ENCODE data around the gene ZBTB7C. TPM values are rescaled to one million over a fixed set of nuclear protein-coding genes. Genes with fewer than 3 reads are reported as not detected.

The ZBTB7C gene
- total and polyA plus RNA-seq, 9 donors: 1.5 to 26.6 (median 15.7) TPM

DNA sequence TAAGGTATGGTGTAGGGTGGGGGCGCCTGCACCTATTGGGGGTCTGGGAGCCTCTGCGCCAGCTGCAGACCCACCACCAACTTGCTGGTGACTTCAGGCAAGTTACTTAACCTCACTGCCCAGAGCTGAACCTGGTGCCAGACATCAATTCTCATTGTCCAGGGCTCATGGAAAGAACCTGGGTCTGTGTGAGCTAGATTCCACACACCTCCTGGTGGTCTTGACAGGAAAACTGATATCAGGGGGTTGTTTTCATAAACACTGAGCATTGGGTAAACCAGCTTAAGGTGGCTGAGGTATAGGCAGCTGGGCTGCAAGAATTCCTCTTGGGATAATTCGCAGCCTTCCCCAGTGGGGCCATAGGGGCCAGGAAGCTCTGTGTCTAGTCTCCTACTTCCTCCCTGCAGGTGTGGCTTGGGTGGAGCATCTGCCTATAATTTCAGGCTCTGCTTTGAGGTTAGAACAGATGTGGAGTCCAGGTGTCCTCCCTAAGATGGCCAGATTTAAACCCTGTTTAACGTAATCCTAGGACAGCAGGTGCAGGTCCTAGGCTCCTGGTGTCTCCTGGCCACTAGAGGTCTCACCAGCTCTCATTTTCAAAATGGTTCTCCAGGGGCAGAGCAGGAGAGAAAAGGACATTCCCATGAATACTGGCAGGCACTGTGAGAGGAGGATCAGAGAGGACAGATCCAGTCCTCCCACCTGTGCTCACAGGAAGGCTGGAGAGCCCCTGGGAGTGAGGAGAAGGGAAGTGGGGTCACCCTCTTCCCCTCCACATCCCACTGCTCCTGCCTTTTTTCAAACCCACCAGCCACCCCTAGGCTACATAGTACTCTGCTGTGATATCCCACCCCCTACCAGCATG is 378.3 kb downstream of the ZBTB7C start:
- Histone ChIP-seq H3K9me3 (no peaks in the 10 kb centered on the region), H3K27ac (no peak overlapping the region), H3K27me3 (no peaks in the 10 kb centered on the region), H3K4me3 (no peak overlapping the region), H3K36me3 (no peaks in the 10 kb centered on the region), H3K4me1 (ENCODE audit: insufficient read depth) (peaks cover 4% of the 10 kb centered on the region)
- no peak for TF ChIP-seq POLR2A (IDR thresholded peaks at IDR 0.05)
- TF ChIP-seq, protein P1, sequence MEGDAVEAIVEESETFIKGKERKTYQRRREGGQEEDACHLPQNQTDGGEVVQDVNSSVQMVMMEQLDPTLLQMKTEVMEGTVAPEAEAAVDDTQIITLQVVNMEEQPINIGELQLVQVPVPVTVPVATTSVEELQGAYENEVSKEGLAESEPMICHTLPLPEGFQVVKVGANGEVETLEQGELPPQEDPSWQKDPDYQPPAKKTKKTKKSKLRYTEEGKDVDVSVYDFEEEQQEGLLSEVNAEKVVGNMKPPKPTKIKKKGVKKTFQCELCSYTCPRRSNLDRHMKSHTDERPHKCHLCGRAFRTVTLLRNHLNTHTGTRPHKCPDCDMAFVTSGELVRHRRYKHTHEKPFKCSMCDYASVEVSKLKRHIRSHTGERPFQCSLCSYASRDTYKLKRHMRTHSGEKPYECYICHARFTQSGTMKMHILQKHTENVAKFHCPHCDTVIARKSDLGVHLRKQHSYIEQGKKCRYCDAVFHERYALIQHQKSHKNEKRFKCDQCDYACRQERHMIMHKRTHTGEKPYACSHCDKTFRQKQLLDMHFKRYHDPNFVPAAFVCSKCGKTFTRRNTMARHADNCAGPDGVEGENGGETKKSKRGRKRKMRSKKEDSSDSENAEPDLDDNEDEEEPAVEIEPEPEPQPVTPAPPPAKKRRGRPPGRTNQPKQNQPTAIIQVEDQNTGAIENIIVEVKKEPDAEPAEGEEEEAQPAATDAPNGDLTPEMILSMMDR (IDR thresholded peaks at IDR 0.05): peak; percentile 52 to 66 (median 66)
- no peak for TF ChIP-seq EP300 (IDR thresholded peaks at IDR 0.05)
- WGBS, 3 donors: 71 to 76% (median 75%) methylated on average over 4 of the region's 4 CpGs
- intact Hi-C loops (cut with DNase I): loop anchor here (2.0 to 10.0 kb wide), 4 partner anchors 306 to 418 kb away; no protein-coding TSS in a partner anchor
- peak; percentile 61 to 76 (median 65) for DNase-seq

DNA sequence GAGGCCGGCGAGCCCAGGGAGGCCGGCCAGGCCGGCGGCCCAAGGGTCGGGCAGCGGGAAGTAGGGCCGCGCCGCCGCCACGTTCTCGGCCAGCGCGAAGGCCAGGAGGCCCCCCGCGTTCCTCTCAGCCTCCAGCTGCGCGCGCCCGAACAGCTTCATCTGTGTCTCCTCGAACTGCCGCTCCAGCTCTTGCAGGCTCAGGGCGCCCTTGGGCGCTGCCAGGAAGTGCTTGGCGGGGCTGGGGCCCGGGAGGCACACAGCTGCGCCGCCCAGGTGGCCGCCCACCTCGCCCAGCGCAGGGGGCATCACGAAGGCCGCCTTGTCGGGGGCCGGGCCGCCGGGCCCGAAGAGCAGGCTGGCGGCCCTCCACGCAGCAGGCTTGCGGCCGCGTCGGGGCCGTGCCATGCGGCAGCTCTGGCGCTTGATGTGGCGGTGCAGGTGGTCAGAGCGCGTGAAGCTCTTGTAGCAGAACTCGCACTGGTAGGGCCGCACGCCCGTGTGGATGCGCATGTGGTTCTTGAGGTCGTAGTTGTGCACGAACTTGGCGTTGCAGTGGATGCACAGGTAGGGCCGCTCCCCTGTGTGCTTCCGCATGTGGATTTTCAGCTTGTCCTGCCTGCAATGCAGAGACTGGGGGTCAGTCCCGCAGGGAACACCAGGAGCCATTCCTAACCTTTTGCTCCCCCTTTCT is 379.7 kb downstream of the ZBTB7C start:
- peaks cover 4% of the 10 kb centered on the region for H3K4me1 ChIP-seq (ENCODE audit: insufficient read depth)
- intact Hi-C loops (cut with DNase I): no loop called here
- no peak overlapping the region for H3K4me3 ChIP-seq
- H3K36me3 ChIP-seq: no peaks in the 10 kb centered on the region
- 94 to 97% (median 97%) methylated on average over 57 to 62 of the region's 62 CpGs for WGBS, 3 donors
- no peak overlapping the region for H3K27ac ChIP-seq
- no peak for TF ChIP-seq EP300 (IDR thresholded peaks at IDR 0.05)
- DNase-seq: no peak
- H3K9me3 ChIP-seq: no peaks in the 10 kb centered on the region
- no peaks in the 10 kb centered on the region for H3K27me3 ChIP-seq

DNA sequence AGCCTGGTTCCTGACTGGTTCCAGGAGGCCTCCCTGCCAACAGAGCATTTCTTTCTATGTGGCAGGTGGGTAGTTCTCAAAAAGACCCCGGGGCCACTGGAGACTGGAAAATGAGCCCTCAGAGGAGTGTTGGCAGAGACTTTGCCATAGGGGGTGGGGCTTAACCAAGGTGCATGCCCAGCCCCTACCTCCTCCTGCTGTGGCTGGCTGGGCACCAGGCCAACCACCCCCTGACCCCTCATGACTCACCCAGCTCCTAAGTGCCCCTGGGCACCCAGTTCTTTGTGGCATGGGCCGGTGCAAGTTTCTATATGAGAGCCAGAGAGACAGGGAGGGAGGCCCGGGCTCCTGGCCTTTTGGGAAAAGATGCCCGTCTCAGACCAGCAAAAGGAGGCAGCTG is 380.5 kb downstream of the ZBTB7C start:
- WGBS, 3 donors: 76 to 94% (median 92%) methylated on average over 4 of the region's 4 CpGs
- no peak overlapping the region for H3K27ac ChIP-seq
- H3K9me3 ChIP-seq: no peaks in the 10 kb centered on the region
- intact Hi-C loops (cut with DNase I): no loop called here
- no peak overlapping the region for H3K4me3 ChIP-seq
- DNase-seq: no peak
- no peaks in the 10 kb centered on the region for H3K27me3 ChIP-seq
- TF ChIP-seq, protein P1 (IDR thresholded peaks at IDR 0.05): no peak
- no peak for TF ChIP-seq EP300 (IDR thresholded peaks at IDR 0.05)
- no peak for TF ChIP-seq POLR2A (IDR thresholded peaks at IDR 0.05)
- H3K36me3 ChIP-seq: no peaks in the 10 kb centered on the region
- peaks cover 10% of the 10 kb centered on the region for H3K4me1 ChIP-seq (ENCODE audit: insufficient read depth)

DNA sequence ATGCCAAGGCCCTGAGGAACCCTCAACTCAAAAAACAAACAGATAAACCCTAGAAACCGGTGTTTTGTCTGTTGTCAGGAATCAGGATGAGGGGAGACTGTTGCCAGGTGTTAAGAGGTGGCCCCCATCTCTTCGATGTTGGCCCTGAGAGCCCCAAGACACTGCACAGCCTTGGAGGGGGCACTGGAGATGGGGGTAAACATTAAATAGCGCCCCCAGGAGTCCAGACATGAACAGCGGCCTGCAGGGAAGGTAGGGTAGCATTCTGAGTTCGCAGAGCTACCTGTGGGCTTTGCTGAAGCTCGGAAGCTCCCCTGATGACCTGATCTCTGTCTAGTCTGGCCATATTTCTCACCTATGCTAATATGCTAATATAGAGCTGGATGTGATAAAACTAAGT is 381.1 kb downstream of the ZBTB7C start:
- intact Hi-C loops (cut with DNase I): no loop called here
- TF ChIP-seq EP300 (IDR thresholded peaks at IDR 0.05): no peak
- TF ChIP-seq, protein P1 (IDR thresholded peaks at IDR 0.05): no peak
- TF ChIP-seq POLR2A (IDR thresholded peaks at IDR 0.05): no peak
- 80 to 83% (median 82%) methylated on average over 6 of the region's 6 CpGs for WGBS, 3 donors
- Histone ChIP-seq H3K36me3 (no peaks in the 10 kb centered on the region), H3K27ac (no peak overlapping the region), H3K9me3 (no peaks in the 10 kb centered on the region), H3K4me1 (ENCODE audit: insufficient read depth) (peaks cover 11% of the 10 kb centered on the region), H3K27me3 (no peaks in the 10 kb centered on the region), H3K4me3 (no peak overlapping the region)
- no peak for DNase-seq
